Brain microvascular endothelial cell (primary cell): Measurements from ENCODE around the gene ZNF350.

ENCODE experiments used
- DNase-seq: peaks from one replicate; pipeline ENCODE4 v3.0.0-alpha.2; 2020
- H3K27ac ChIP-seq: fragments of 250-450 bp; sonication (Bioruptor Pico); 2 replicates; pipeline ENCODE4 v1.5.1; 2020; ENCODE audit warnings: mild to moderate bottlenecking, moderate library complexity
- H3K27me3 ChIP-seq: fragments of 250-450 bp; sonication (Bioruptor Pico); replicated peaks from 2 replicates; pipeline ENCODE4 v1.5.1; 2020; ENCODE audit warnings: mild to moderate bottlenecking
- H3K36me3 ChIP-seq: fragments of 250-450 bp; sonication (Bioruptor Pico); replicated peaks from 2 replicates; pipeline ENCODE4 v1.5.1; 2020; ENCODE audit warnings: mild to moderate bottlenecking
- H3K4me3 ChIP-seq: 2 replicates; pipeline ENCODE4 v1.5.1; 2011; ENCODE audit warnings: low read depth, mild to moderate bottlenecking, control low read depth, low read length, moderate library complexity
- in situ Hi-C: cut with HindIII; loops from 2 replicates; pipeline ENCODE4 v1.10.0; 2017; ENCODE audit warnings: low sequenced_read_pairs, low pct_ligation_motif_present
- TF ChIP-seq, protein P1 (sequence below): IDR thresholded peaks from 2 replicates; pipeline ENCODE4 v1.5.1; 2011; ENCODE audit warnings: low read depth, mild to moderate bottlenecking, moderate library complexity, low read length, control low read depth, inconsistent platforms; ENCODE audit errors: missing control alignments

Gene ZNF350

DNA sequence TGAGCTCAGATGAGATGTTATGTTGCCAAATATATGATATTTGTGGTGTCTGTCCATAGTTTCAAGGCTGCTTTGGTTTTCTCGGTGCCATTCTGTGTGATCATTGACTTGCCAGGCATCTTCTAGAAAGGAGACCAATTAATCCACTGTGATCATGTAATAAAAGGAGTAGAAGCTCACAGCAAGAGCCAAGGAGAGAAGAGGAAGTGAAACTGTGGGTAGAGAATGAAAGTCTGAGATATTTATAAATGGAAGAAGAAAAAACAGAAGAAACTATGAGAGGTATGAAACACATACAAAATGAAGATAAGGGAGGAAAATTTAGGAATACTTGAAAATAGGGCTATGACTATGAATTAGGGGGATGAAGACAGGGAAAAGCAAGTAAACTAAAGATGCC lies 70.5 kb downstream of the ZNF350 start:
- H3K36me3 ChIP-seq, result no peaks in the 10 kb centered on the region

DNA sequence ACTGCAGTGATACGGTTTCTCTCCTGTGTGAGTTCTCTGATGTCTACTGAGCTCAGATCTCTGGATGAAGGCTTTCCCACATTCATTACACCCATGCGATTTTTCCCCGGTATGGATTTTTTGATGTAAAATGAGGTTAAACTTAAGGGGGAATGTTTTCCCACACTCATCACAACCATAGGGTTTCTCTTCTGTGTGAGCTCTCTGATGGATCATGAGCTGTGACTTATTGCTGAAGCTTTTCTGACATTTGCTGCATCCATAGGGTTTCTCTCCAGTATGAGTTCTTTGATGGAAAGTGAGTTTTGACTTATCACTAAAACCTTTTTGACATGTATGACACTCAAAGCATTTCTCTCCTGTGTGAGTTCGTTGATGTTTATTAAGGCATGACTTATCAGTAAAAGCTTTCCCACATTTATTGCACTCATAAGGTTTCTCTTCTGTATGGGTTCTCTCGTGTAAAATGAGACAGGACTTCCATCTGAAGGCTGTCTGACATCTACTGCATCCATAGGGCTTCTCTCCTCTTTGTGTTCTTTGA lies 71.2 kb downstream of the ZNF350 start:
- in situ Hi-C loops, result no loop called here
- TF ChIP-seq, protein P1, sequence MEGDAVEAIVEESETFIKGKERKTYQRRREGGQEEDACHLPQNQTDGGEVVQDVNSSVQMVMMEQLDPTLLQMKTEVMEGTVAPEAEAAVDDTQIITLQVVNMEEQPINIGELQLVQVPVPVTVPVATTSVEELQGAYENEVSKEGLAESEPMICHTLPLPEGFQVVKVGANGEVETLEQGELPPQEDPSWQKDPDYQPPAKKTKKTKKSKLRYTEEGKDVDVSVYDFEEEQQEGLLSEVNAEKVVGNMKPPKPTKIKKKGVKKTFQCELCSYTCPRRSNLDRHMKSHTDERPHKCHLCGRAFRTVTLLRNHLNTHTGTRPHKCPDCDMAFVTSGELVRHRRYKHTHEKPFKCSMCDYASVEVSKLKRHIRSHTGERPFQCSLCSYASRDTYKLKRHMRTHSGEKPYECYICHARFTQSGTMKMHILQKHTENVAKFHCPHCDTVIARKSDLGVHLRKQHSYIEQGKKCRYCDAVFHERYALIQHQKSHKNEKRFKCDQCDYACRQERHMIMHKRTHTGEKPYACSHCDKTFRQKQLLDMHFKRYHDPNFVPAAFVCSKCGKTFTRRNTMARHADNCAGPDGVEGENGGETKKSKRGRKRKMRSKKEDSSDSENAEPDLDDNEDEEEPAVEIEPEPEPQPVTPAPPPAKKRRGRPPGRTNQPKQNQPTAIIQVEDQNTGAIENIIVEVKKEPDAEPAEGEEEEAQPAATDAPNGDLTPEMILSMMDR, result no peak
- H3K27ac ChIP-seq, result no peak overlapping the region
- no peak overlapping the region for H3K4me3 ChIP-seq
- DNase-seq, result no peak
- H3K36me3 ChIP-seq, result no peaks in the 10 kb centered on the region
- no peaks in the 10 kb centered on the region for H3K27me3 ChIP-seq

More for the DNA sequence above, 70.5 kb downstream of the ZNF350 start:
- no peak for DNase-seq
- Histone ChIP-seq H3K27ac (no peak overlapping the region), H3K27me3 (no peaks in the 10 kb centered on the region), H3K4me3 (no peak overlapping the region)
- TF ChIP-seq, protein P1, result no peak
- in situ Hi-C loops, result no loop called here
